ENCODE data around the gene SCN2A.

Gene SCN2A

GRCh38 chr2:165431014-165431413, 191.8 kb downstream of the SCN2A start:
- H3K9me3 ChIP-seq (ENCODE audit: control insufficient read depth, insufficient read depth, low read length), result no peaks in the 10 kb centered on the region
- no peak overlapping the region for H3K9ac ChIP-seq (ENCODE audit: low read depth, low read length)
- peaks cover 17% of the 10 kb centered on the region; the same call in 1 of the 2 replicates for H3K4me1 ChIP-seq (ENCODE audit: insufficient read depth, low read length)
- H3K36me3 ChIP-seq (ENCODE audit: insufficient read depth, low read length), result no peaks in the 10 kb centered on the region

- no peak overlapping the region for H3K9ac ChIP-seq (ENCODE audit: low read depth, low read length)
- H3K4me1 ChIP-seq (ENCODE audit: insufficient read depth, low read length), result peaks cover 23% of the 10 kb centered on the region; the same call in 1 of the 2 replicates
- no peaks in the 10 kb centered on the region for H3K36me3 ChIP-seq (ENCODE audit: insufficient read depth, low read length)
- no peaks in the 10 kb centered on the region for H3K9me3 ChIP-seq (ENCODE audit: control insufficient read depth, insufficient read depth, low read length)
Measured at GRCh38 chr2:165432234-165432966, 193.2 kb downstream of the SCN2A start.

- no peak overlapping the region for H3K9ac ChIP-seq (ENCODE audit: low read depth, low read length)
- peaks cover 23% of the 10 kb centered on the region; the same call in 1 of the 2 replicates for H3K4me1 ChIP-seq (ENCODE audit: insufficient read depth, low read length)
Measured at GRCh38 chr2:165434865-165435496, 195.8 kb downstream of the SCN2A start.

GRCh38 chr2:165435611-165436010, 196.4 kb downstream of the SCN2A start:
- no peak overlapping the region for H3K9ac ChIP-seq (ENCODE audit: low read depth, low read length)
- H3K4me1 ChIP-seq (ENCODE audit: insufficient read depth, low read length), result peaks cover 23% of the 10 kb centered on the region; the same call in 1 of the 2 replicates
- no peaks in the 10 kb centered on the region for H3K9me3 ChIP-seq (ENCODE audit: control insufficient read depth, insufficient read depth, low read length)
- H3K36me3 ChIP-seq (ENCODE audit: insufficient read depth, low read length), result no peaks in the 10 kb centered on the region

More at GRCh38 chr2:165434865-165435496, 195.8 kb downstream of the SCN2A start:
- Histone ChIP-seq H3K36me3 (ENCODE audit: insufficient read depth, low read length) (no peaks in the 10 kb centered on the region), H3K9me3 (ENCODE audit: control insufficient read depth, insufficient read depth, low read length) (no peaks in the 10 kb centered on the region)

- Histone ChIP-seq H3K9me3 (ENCODE audit: control insufficient read depth, insufficient read depth, low read length) (no peaks in the 10 kb centered on the region), H3K4me1 (ENCODE audit: insufficient read depth, low read length) (peaks cover 23% of the 10 kb centered on the region; the same call in 1 of the 2 replicates), H3K36me3 (ENCODE audit: insufficient read depth, low read length) (no peaks in the 10 kb centered on the region), H3K9ac (ENCODE audit: low read depth, low read length) (no peak overlapping the region)
Measured at GRCh38 chr2:165436559-165436958, 197.3 kb downstream of the SCN2A start.

GRCh38 chr2:165440367-165440766, 201.2 kb downstream of the SCN2A start:
- H3K36me3 ChIP-seq (ENCODE audit: insufficient read depth, low read length), result no peaks in the 10 kb centered on the region
- no peaks in the 10 kb centered on the region; the same call in 1 of the 2 replicates for H3K9me3 ChIP-seq (ENCODE audit: control insufficient read depth, insufficient read depth, low read length)
- H3K9ac ChIP-seq (ENCODE audit: low read depth, low read length), result no peak overlapping the region
- H3K4me1 ChIP-seq (ENCODE audit: insufficient read depth, low read length), result peaks cover 16% of the 10 kb centered on the region; the same call in 1 of the 2 replicates
